ENCODE data around the gene GRIK4. TPM values are rescaled to one million over a fixed set of nuclear protein-coding genes. Genes with fewer than 3 reads are reported as not detected.

The GRIK4 gene
- total RNA-seq, 1 donor from 2014 or later, result 2.2 TPM

DNA sequence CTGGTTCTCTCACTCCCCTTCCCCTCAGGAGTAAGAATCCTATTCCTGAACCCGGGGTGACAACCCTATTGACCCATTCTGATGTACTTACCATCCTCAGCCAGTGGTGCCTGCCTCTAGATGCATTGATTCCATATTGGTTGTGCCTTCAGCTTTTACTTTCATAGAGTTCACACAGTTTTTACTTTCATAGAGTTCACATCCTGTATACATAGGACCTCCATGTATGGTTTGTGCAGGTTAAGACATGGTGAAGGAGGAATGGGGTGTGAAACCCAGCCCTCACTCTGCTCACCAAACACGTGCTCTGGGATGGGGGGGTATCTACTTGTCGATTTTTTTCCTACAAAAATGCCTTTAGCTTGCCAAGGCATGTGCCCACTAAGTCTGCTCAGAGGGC lies 406.7 kb downstream of the GRIK4 start:
- no peaks in the 10 kb centered on the region for H3K4me1 ChIP-seq (ENCODE audit: insufficient read depth, low read length)
- H3K4me3 ChIP-seq (ENCODE audit: insufficient read depth, low read depth, low read length), result no peak overlapping the region
- H3K79me2 ChIP-seq (ENCODE audit: insufficient read depth, low read length), result no peaks in the 10 kb centered on the region
- DNase-seq (ENCODE audit: low read depth), result no peak
- no peak overlapping the region for H3K27ac Mint-ChIP-seq (ENCODE audit: unreplicated experiment)
- H3K36me3 ChIP-seq (ENCODE audit: insufficient read depth, low read length), result no peaks in the 10 kb centered on the region
- peaks cover 1% of the 10 kb centered on the region for H3K36me3 Mint-ChIP-seq (ENCODE audit: low read depth, unreplicated experiment)
- no peaks in the 10 kb centered on the region for H3K9me3 ChIP-seq (ENCODE audit: insufficient read depth, low read depth, low read length)
- no peak overlapping the region for H2AFZ ChIP-seq (ENCODE audit: low read depth, low read length)
- H3K27me3 ChIP-seq (ENCODE audit: insufficient read depth, low read length), result peaks cover 7% of the 10 kb centered on the region
- H3K27me3 Mint-ChIP-seq (ENCODE audit: low read depth, unreplicated experiment), result peaks cover 45% of the 10 kb centered on the region
- no peak overlapping the region for H3K4me2 ChIP-seq (ENCODE audit: low read length)
- no peak for FAIRE-seq
- no peak overlapping the region for H3K4me3 Mint-ChIP-seq (ENCODE audit: unreplicated experiment)
- no peaks in the 10 kb centered on the region for H3K4me1 Mint-ChIP-seq (ENCODE audit: low read depth, unreplicated experiment)
- no peaks in the 10 kb centered on the region for H4K20me1 ChIP-seq (ENCODE audit: insufficient read depth, low read length)
- H3K27ac ChIP-seq (ENCODE audit: low read depth, low read length), result no peak overlapping the region
- H3K9me3 Mint-ChIP-seq (ENCODE audit: unreplicated experiment), result peaks cover 2% of the 10 kb centered on the region
- no peak overlapping the region for H3K9ac ChIP-seq (ENCODE audit: low read length)
- no peak for TF ChIP-seq EZH2 (IDR thresholded peaks at IDR 0.05; ENCODE audit: insufficient read depth, low read length)
- TF ChIP-seq, protein P1, sequence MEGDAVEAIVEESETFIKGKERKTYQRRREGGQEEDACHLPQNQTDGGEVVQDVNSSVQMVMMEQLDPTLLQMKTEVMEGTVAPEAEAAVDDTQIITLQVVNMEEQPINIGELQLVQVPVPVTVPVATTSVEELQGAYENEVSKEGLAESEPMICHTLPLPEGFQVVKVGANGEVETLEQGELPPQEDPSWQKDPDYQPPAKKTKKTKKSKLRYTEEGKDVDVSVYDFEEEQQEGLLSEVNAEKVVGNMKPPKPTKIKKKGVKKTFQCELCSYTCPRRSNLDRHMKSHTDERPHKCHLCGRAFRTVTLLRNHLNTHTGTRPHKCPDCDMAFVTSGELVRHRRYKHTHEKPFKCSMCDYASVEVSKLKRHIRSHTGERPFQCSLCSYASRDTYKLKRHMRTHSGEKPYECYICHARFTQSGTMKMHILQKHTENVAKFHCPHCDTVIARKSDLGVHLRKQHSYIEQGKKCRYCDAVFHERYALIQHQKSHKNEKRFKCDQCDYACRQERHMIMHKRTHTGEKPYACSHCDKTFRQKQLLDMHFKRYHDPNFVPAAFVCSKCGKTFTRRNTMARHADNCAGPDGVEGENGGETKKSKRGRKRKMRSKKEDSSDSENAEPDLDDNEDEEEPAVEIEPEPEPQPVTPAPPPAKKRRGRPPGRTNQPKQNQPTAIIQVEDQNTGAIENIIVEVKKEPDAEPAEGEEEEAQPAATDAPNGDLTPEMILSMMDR (IDR thresholded peaks at IDR 0.05; ENCODE audit: insufficient read depth, low read depth, low read length), result no peak

DNA sequence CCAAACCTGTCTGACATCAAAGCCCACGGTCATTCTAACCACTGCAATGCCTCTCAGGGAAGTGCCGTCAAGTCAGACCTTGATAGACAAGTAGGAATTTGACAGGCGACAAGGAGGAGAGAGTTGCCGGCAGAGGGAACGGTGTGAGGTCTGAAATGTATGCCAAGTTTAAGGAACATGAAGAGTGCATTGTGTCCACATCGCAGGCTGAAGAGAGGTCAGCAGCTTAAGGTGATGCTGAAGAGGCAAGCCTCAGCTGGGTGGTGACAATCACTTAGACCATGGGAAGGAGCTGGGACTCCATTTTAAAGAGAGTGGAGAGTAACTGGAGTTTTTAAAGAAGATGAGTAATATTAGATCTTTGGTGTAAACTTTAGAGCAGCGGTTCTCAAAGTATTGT lies 407.5 kb downstream of the GRIK4 start:
- Histone ChIP-seq H3K9ac (ENCODE audit: low read length) (no peak overlapping the region), H3K9me3 (ENCODE audit: insufficient read depth, low read depth, low read length) (no peaks in the 10 kb centered on the region), H3K4me2 (ENCODE audit: low read length) (no peak overlapping the region), H3K36me3 (ENCODE audit: insufficient read depth, low read length) (no peaks in the 10 kb centered on the region), H3K4me1 (ENCODE audit: insufficient read depth, low read length) (no peaks in the 10 kb centered on the region), H4K20me1 (ENCODE audit: insufficient read depth, low read length) (no peaks in the 10 kb centered on the region), H3K27me3 (ENCODE audit: insufficient read depth, low read length) (peaks cover 7% of the 10 kb centered on the region), H3K79me2 (ENCODE audit: insufficient read depth, low read length) (no peaks in the 10 kb centered on the region), H3K4me3 (ENCODE audit: insufficient read depth, low read depth, low read length) (no peak overlapping the region), H3K27ac (ENCODE audit: low read depth, low read length) (no peak overlapping the region), H2AFZ (ENCODE audit: low read depth, low read length) (no peak overlapping the region)
- TF ChIP-seq, protein P1 (IDR thresholded peaks at IDR 0.05; ENCODE audit: insufficient read depth, low read depth, low read length), result no peak
- TF ChIP-seq EZH2 (IDR thresholded peaks at IDR 0.05; ENCODE audit: insufficient read depth, low read length), result no peak
- Mint-ChIP-seq H3K27me3 (ENCODE audit: low read depth, unreplicated experiment) (peaks cover 45% of the 10 kb centered on the region), H3K4me3 (ENCODE audit: unreplicated experiment) (no peak overlapping the region), H3K36me3 (ENCODE audit: low read depth, unreplicated experiment) (peaks cover 1% of the 10 kb centered on the region), H3K4me1 (ENCODE audit: low read depth, unreplicated experiment) (no peaks in the 10 kb centered on the region), H3K9me3 (ENCODE audit: unreplicated experiment) (peaks cover 2% of the 10 kb centered on the region), H3K27ac (ENCODE audit: unreplicated experiment) (no peak overlapping the region)
- DNase-seq (ENCODE audit: low read depth) (no peak), FAIRE-seq (no peak)

DNA sequence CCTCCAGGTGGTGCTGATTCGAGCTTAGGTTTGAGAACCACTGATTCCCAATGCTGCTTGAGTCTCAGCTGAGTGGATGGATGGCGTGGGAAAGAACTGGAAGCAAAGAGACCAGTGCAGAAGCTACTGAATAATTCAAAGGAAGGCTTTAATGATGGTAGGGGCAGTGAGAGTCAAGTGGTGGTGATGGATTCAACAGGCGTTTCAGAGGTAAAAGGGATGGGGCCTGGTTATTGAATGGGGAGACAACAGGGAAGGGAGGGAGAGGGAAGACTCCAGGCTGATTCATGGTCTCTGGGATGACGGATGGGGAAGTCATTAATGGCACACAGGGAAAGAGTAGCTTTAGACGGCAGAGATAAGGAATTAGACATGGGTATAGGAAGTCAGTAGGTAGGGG lies 408.0 kb downstream of the GRIK4 start:
- peaks cover 1% of the 10 kb centered on the region for H3K36me3 Mint-ChIP-seq (ENCODE audit: low read depth, unreplicated experiment)
- no peak for FAIRE-seq

More for the DNA sequence above, 408.0 kb downstream of the GRIK4 start:
- peaks cover 7% of the 10 kb centered on the region for H3K27me3 ChIP-seq (ENCODE audit: insufficient read depth, low read length)
- no peak overlapping the region for H3K4me3 ChIP-seq (ENCODE audit: insufficient read depth, low read depth, low read length)
- Mint-ChIP-seq H3K27me3 (ENCODE audit: low read depth, unreplicated experiment) (peaks cover 41% of the 10 kb centered on the region), H3K4me1 (ENCODE audit: low read depth, unreplicated experiment) (no peaks in the 10 kb centered on the region), H3K4me3 (ENCODE audit: unreplicated experiment) (no peak overlapping the region), H3K27ac (ENCODE audit: unreplicated experiment) (no peak overlapping the region), H3K9me3 (ENCODE audit: unreplicated experiment) (peaks cover 2% of the 10 kb centered on the region)
- no peaks in the 10 kb centered on the region for H3K4me1 ChIP-seq (ENCODE audit: insufficient read depth, low read length)
- no peaks in the 10 kb centered on the region for H3K79me2 ChIP-seq (ENCODE audit: insufficient read depth, low read length)
- no peak for DNase-seq (ENCODE audit: low read depth)
- H3K9me3 ChIP-seq (ENCODE audit: insufficient read depth, low read depth, low read length), result no peaks in the 10 kb centered on the region
- no peaks in the 10 kb centered on the region for H4K20me1 ChIP-seq (ENCODE audit: insufficient read depth, low read length)
- H3K27ac ChIP-seq (ENCODE audit: low read depth, low read length), result no peak overlapping the region
- no peak overlapping the region for H3K9ac ChIP-seq (ENCODE audit: low read length)
- TF ChIP-seq, protein P1 (IDR thresholded peaks at IDR 0.05; ENCODE audit: insufficient read depth, low read depth, low read length), result no peak
- no peak for TF ChIP-seq EZH2 (IDR thresholded peaks at IDR 0.05; ENCODE audit: insufficient read depth, low read length)
- H3K4me2 ChIP-seq (ENCODE audit: low read length), result no peak overlapping the region
- H3K36me3 ChIP-seq (ENCODE audit: insufficient read depth, low read length), result no peaks in the 10 kb centered on the region
- no peak overlapping the region for H2AFZ ChIP-seq (ENCODE audit: low read depth, low read length)
